ENCODE results near the gene ZDHHC6. TPM values are rescaled to one million over a fixed set of nuclear protein-coding genes. Genes with fewer than 3 reads are reported as not detected.
"Not testable (repeated sequence)": the region's sequence is repeated elsewhere in the genome, so short reads cannot be mapped to it uniquely, and the experiment has no call there.

The ZDHHC6 gene
- total RNA-seq, 1 donor = 28.2 TPM

DNA sequence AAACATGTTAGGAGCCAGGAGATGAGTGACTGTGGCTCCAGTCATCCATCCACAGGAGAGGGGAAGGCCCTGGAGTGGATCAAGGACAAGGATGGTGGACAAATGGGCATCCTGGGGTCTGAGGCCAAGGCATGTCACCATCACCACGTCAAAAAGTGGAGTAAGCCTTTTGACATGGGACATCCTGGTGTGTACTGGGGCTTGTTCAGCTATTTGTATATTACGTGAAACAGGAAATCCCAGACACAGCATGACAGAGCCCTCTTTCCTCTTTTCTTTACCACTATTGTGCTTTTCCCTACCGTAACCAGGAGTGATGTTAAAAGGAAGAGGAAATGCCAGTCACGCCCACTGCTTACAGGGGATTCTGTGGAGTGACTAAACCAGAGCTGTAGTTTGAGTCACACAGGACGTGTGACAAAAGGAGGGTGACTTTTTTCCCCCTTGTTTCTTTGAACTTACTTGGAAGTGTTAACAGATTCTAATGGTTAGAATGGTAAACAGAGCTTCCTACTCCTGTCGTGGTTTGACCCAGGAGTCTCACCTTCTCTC is 57.4 kb downstream of the ZDHHC6 start:
- Histone ChIP-seq H3K4me3 (ENCODE audit: low read length) (no peak overlapping the region), H3K27me3 (ENCODE audit: insufficient read depth, low read length) (no peaks in the 10 kb centered on the region), H3K9me3 (ENCODE audit: low read depth, low read length) (no peaks in the 10 kb centered on the region), H3K4me1 (ENCODE audit: insufficient read depth, low read length) (peaks cover 18% of the 10 kb centered on the region)

GRCh38 chr10:112388548-112388947 is 58.2 kb downstream of the ZDHHC6 start:
- no peaks in the 10 kb centered on the region for H3K9me3 ChIP-seq (ENCODE audit: low read depth, low read length)
- peaks cover 18% of the 10 kb centered on the region for H3K4me1 ChIP-seq (ENCODE audit: insufficient read depth, low read length)
- H3K4me3 ChIP-seq (ENCODE audit: low read length) = no peak overlapping the region
- H3K27me3 ChIP-seq (ENCODE audit: insufficient read depth, low read length) = no peaks in the 10 kb centered on the region

DNA sequence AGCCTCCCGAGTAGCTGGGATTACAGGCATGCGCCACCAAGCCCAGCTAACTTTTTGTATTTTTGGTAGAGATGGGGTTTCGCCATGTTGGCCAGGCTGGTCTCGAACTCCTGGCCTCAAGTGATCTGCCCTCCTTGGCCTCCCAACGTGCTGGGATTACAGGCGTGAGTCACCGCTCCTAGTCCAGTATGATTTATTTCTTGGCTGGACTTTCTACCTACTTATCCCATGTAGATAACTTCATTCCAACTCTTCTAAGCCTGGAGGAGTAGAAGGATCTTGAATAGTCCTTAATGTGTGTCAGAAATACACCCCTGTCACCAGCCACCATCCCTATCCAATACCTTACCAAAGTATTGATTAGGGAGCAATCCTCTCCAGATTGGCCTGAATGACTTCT is 58.7 kb downstream of the ZDHHC6 start:
- not testable (repeated sequence) for H3K27me3 ChIP-seq (ENCODE audit: insufficient read depth, low read length); H3K4me3 ChIP-seq (ENCODE audit: low read length); H3K9me3 ChIP-seq (ENCODE audit: low read depth, low read length)
- H3K4me1 ChIP-seq (ENCODE audit: insufficient read depth, low read length) = peaks cover 18% of the 10 kb centered on the region

- H3K4me3 ChIP-seq (ENCODE audit: low read length) = no peak overlapping the region
- no peaks in the 10 kb centered on the region for H3K27me3 ChIP-seq (ENCODE audit: insufficient read depth, low read length)
- H3K4me1 ChIP-seq (ENCODE audit: insufficient read depth, low read length) = peaks cover 17% of the 10 kb centered on the region
- no peaks in the 10 kb centered on the region for H3K9me3 ChIP-seq (ENCODE audit: low read depth, low read length)
Observed at GRCh38 chr10:112385201-112385600, 61.5 kb downstream of the ZDHHC6 start.

DNA sequence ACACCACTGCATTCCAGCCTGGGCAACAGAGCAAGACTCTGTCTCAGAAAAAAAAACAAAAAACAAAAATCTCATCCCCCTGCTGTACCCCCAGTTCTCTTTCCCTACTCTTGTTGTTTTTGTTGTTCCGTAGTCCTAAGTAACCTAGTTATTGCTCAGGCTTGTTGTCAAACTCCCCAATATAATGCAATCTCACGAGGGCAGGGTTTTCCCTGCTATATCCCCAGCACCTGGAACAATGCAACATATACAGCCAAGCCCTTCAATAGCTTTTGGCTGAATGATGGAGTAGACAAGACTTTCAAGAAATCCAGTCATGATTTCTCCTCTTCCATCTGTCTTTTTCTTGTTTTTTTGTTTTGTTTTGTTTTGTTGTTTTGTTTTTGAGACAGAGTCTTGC is 62.6 kb downstream of the ZDHHC6 start:
- Histone ChIP-seq H3K27me3 (ENCODE audit: insufficient read depth, low read length) (no peaks in the 10 kb centered on the region), H3K9me3 (ENCODE audit: low read depth, low read length) (no peaks in the 10 kb centered on the region), H3K4me3 (ENCODE audit: low read length) (no peak overlapping the region), H3K4me1 (ENCODE audit: insufficient read depth, low read length) (peaks cover 14% of the 10 kb centered on the region)

DNA sequence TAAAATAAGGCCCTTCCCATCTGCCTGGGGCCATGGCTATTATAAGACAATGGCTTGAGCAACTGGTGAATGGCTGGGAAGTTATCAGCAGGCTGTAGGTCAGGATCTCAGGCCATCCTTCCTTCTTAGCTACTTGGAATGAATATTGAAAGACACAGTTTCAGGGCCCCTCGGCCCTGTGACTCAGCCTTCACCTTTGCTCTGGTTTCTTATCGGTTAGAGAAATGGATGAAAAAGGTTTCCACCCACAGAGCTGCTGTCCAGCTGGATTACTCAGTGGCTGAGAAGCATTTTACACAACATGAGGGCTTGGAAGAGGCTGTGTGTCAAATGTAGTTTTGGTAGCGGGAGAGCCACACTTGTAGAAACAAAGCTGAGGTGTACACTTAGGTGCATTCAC is 63.4 kb downstream of the ZDHHC6 start:
- H3K9me3 ChIP-seq (ENCODE audit: low read depth, low read length) = no peaks in the 10 kb centered on the region
- H3K27me3 ChIP-seq (ENCODE audit: insufficient read depth, low read length) = no peaks in the 10 kb centered on the region
- H3K4me1 ChIP-seq (ENCODE audit: insufficient read depth, low read length) = peaks cover 13% of the 10 kb centered on the region
- H3K4me3 ChIP-seq (ENCODE audit: low read length) = no peak overlapping the region

DNA sequence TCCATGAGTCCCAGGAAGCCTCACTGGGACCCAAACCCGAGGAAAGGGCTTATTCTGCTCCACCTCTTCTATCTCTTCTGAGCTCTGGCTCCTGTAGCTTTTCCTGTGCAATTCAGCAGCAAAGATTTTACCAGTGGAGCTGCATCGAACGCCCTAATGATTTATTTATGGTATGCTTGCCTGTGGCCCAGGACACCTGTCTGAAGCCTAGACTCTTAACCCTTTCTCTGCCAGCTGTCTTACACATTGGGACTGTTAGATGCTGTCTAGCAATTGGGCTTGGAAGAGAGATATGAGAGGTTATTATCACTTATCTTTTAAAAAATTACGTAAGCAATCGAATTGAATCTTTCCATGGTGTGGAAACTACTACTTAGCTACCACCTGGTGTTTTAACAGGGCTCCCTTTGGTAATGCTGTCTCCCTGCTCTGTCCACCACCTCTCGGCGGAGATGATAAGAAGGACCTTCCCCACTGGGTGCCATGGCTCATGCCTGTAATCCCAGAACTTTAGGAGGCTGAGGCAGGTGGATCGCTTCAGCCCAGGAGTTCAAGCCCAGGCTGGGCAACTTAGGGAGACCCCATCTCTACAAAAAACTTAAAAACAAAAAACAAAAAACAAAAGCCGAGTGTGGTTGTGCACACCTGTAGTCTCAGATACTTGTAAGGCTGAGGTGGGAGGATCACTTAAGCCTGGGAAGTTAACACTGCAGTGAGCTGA is 64.0 kb downstream of the ZDHHC6 start:
- no peak overlapping the region for H3K4me3 ChIP-seq (ENCODE audit: low read length)
- no peaks in the 10 kb centered on the region for H3K9me3 ChIP-seq (ENCODE audit: low read depth, low read length)
- no peaks in the 10 kb centered on the region for H3K27me3 ChIP-seq (ENCODE audit: insufficient read depth, low read length)
- peaks cover 19% of the 10 kb centered on the region for H3K4me1 ChIP-seq (ENCODE audit: insufficient read depth, low read length)

Other genes starting within 250 kb of the ZDHHC6 start
- gene TECTB, start 163.5 kb downstream of the ZDHHC6 start, total RNA-seq = not detected
- 13.3 TPM for gene ACSL5, start 72.8 kb downstream of the ZDHHC6 start, total RNA-seq
- 65.4 TPM for gene VTI1A, start 301 bp upstream of the ZDHHC6 start, total RNA-seq

Data from mononuclear cell (primary cell).